Measurements from ENCODE around the gene HAGHL. TPM values are rescaled to one million over a fixed set of nuclear protein-coding genes. Genes with fewer than 3 reads are reported as not detected.

HAGHL gene
- total RNA-seq, 1 experiment from 2014 or later, result 2.5 TPM

- H3K4me3 ChIP-seq (ENCODE audit: low read depth, low read length, poor library complexity, severe bottlenecking), result peak overlapping the region; percentile 23
- ChIA-PET CTCF (no interaction called here), POLR2A (ENCODE audit: low non-redundant PET) (no interaction called here)
- H3K4me1 ChIP-seq (ENCODE audit: insufficient read depth, low read length, poor library complexity, severe bottlenecking), result no peaks in the 10 kb centered on the region
- intact Hi-C loops (cut with micrococcal nuclease; ENCODE audit: unreplicated experiment), result no loop called here
- H3K36me3 ChIP-seq (ENCODE audit: insufficient read depth, low read length, poor library complexity, severe bottlenecking), result no peaks in the 10 kb centered on the region
- peaks cover 58% of the 10 kb centered on the region for H3K27me3 ChIP-seq (replicated peaks; ENCODE audit: insufficient read depth, low read depth, low read length, poor library complexity)
- H3K9me3 ChIP-seq (ENCODE audit: low read depth, low read length, poor library complexity, severe bottlenecking), result no peaks in the 10 kb centered on the region
- no peak for TF ChIP-seq CTCF (conservative IDR thresholded peaks at IDR 0.05; ENCODE audit: low read depth, low read length)
- TF ChIP-seq EZH2 (IDR thresholded peaks at IDR 0.05; ENCODE audit: borderline replicate concordance, low read depth, low read length, poor library complexity, severe bottlenecking), result peak; percentile 7
- DNase-seq (ENCODE audit: low spot score), result no peak
- no TSS peak for BruUV-seq (replicated peaks)
- no peak overlapping the region for H3K27ac ChIP-seq (ENCODE audit: low read depth, low read length, poor library complexity, severe bottlenecking)
Observed at GRCh38 chr16:706189-707061, 20.5 kb upstream of the HAGHL start.

DNA sequence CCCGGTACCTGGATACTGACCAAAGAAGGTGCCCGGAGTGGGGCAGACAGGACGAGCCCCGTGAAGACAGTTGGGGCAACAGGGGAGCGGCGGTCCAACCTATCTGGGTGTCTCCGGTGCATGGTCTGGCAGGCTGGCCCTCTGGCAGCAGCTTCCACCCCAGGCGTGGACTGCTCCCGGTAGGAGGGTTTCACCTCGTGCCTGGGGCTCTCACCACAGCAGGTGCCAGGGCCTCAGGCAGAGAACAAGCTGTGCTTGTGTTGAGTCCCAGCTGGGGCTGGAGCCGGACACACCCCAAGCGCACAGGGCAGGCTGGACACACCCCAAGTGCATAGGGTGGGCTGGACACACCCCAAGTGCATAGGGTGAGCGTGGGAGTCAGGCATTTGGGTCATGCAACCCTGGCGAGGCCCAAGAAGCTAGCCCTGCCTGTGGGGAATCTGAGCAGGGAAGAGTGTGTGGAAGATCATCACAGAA is 19.8 kb upstream of the HAGHL start:
- H3K27ac ChIP-seq (ENCODE audit: low read depth, low read length, poor library complexity, severe bottlenecking), result no peak overlapping the region
- intact Hi-C loops (cut with micrococcal nuclease; ENCODE audit: unreplicated experiment), result no loop called here
- POLR2A ChIA-PET (ENCODE audit: low non-redundant PET), result no interaction called here
- no peak for TF ChIP-seq CTCF (conservative IDR thresholded peaks at IDR 0.05; ENCODE audit: low read depth, low read length)
- no peak for TF ChIP-seq EZH2 (IDR thresholded peaks at IDR 0.05; ENCODE audit: borderline replicate concordance, low read depth, low read length, poor library complexity, severe bottlenecking)
- no peaks in the 10 kb centered on the region for H3K4me1 ChIP-seq (ENCODE audit: insufficient read depth, low read length, poor library complexity, severe bottlenecking)
- DNase-seq (ENCODE audit: low spot score), result no peak
- H3K9me3 ChIP-seq (ENCODE audit: low read depth, low read length, poor library complexity, severe bottlenecking), result no peaks in the 10 kb centered on the region
- peaks cover 51% of the 10 kb centered on the region for H3K27me3 ChIP-seq (replicated peaks; ENCODE audit: insufficient read depth, low read depth, low read length, poor library complexity)
- CTCF ChIA-PET, result interaction anchor here (0.5 kb wide), 1 partner anchor 130 kb away, joined by 4 read pairs; no protein-coding TSS in a partner anchor
- no peaks in the 10 kb centered on the region for H3K36me3 ChIP-seq (ENCODE audit: insufficient read depth, low read length, poor library complexity, severe bottlenecking)
- no peak overlapping the region for H3K4me3 ChIP-seq (ENCODE audit: low read depth, low read length, poor library complexity, severe bottlenecking)
- no TSS peak for BruUV-seq (replicated peaks)

GRCh38 chr16:708019-708418 is 18.9 kb upstream of the HAGHL start:
- H3K4me1 ChIP-seq (ENCODE audit: insufficient read depth, low read length, poor library complexity, severe bottlenecking), result no peaks in the 10 kb centered on the region
- peaks cover 43% of the 10 kb centered on the region for H3K27me3 ChIP-seq (replicated peaks; ENCODE audit: insufficient read depth, low read depth, low read length, poor library complexity)
- ChIA-PET CTCF (interaction anchor here (0.5 kb wide), 2 partner anchors 10 to 131 kb away, joined by 3 to 4 read pairs; no protein-coding TSS in a partner anchor), POLR2A (ENCODE audit: low non-redundant PET) (no interaction called here)
- no peak for DNase-seq (ENCODE audit: low spot score)
- BruUV-seq (replicated peaks), result no TSS peak
- TF ChIP-seq EZH2 (IDR thresholded peaks at IDR 0.05; ENCODE audit: borderline replicate concordance, low read depth, low read length, poor library complexity, severe bottlenecking) (no peak), CTCF (conservative IDR thresholded peaks at IDR 0.05; ENCODE audit: low read depth, low read length) (no peak)
- H3K9me3 ChIP-seq (ENCODE audit: low read depth, low read length, poor library complexity, severe bottlenecking), result no peaks in the 10 kb centered on the region
- H3K27ac ChIP-seq (ENCODE audit: low read depth, low read length, poor library complexity, severe bottlenecking), result no peak overlapping the region
- intact Hi-C loops (cut with micrococcal nuclease; ENCODE audit: unreplicated experiment), result no loop called here
- no peaks in the 10 kb centered on the region for H3K36me3 ChIP-seq (ENCODE audit: insufficient read depth, low read length, poor library complexity, severe bottlenecking)
- H3K4me3 ChIP-seq (ENCODE audit: low read depth, low read length, poor library complexity, severe bottlenecking), result no peak overlapping the region

All from A673 (cell line).